Upper lobe of left lung (tissue), 6 donors: ENCODE data around the gene FGF2. TPM values are rescaled to one million over a fixed set of nuclear protein-coding genes. Genes with fewer than 3 reads are reported as not detected.

Experiments used
- ATAC-seq, 2 donors: fragments of 200-7000 bp; cut with Tn5 transposase; one replicate each; pipeline ENCODE4 v1.9.1; 2022; ENCODE audit warnings: mild to moderate bottlenecking in 2 of 2, moderate library complexity in 2 of 2; ENCODE audit not compliant: low FRiP score in 2 of 2
- DNase-seq, 2 donors: peaks; one replicate each; pipeline ENCODE4 v3.0.0-alpha.2; 2019 to 2020
- H3K27ac ChIP-seq, 4 donors: fragments of 200-600 bp; sonication (generic); one replicate each; pipeline ENCODE4 v1.5.1; 2016 to 2019
- H3K27me3 ChIP-seq, 4 donors: fragments of 200-600 bp; sonication (generic); one replicate each; pipeline ENCODE4 v1.5.1; 2017 to 2019
- H3K36me3 ChIP-seq, 4 donors: fragments of 200-600 bp; sonication (generic); one replicate each; pipeline ENCODE4 v1.5.1; 2016 to 2019
- H3K4me1 ChIP-seq, 4 donors: fragments of 200-600 bp; sonication (generic); one replicate each; pipeline ENCODE4 v1.5.1; 2018 to 2019
- H3K4me3 ChIP-seq, 4 donors: fragments of 200-600 bp; sonication (generic); one replicate each; pipeline ENCODE4 v1.5.1; 2017 to 2019; ENCODE audit warnings: mild to moderate bottlenecking in 2 of 4, moderate library complexity in 1 of 4
- H3K9me3 ChIP-seq, 4 donors: fragments of 200-600 bp; sonication (generic); one replicate each; pipeline ENCODE4 v1.5.1; 2018 to 2019
- EP300 ChIP-seq, 4 donors: sonication (generic); formaldehyde crosslinking; IDR thresholded peaks; one replicate each; pipeline ENCODE4 v1.5.1; 2017; ENCODE audit warnings: antibody characterized with exemption in 4 of 4, control low read depth in 2 of 4
- POLR2A ChIP-seq, 4 donors: fragments of 450-650 bp; IDR thresholded peaks; one replicate each; pipeline ENCODE4 v1.5.1; 2016 to 2017; ENCODE audit warnings: antibody characterized with exemption in 4 of 4, mild to moderate bottlenecking in 2 of 4
- POLR2AphosphoS5 ChIP-seq, 2 donors: sonication (generic); formaldehyde crosslinking; IDR thresholded peaks; one replicate each; pipeline ENCODE4 v1.5.1; 2017; ENCODE audit warnings: antibody characterized with exemption in 2 of 2
- WGBS, 2 donors: methylation state at CpG; one replicate each; pipeline ENCODE4 v1.1.5; 2017 to 2018; 5-methylcytosine and 5-hydroxymethylcytosine counted together
- total RNA-seq, 6 donors: library from RNA; depleted of rRNA in 4 of 6; stranded (reverse); fragments of >200 nt in 4 of 6; gene quantifications; one replicate each; pipeline versions ENCODE4 v1.1.0 to v1.2.1, GENCODE V29; 2016 to 2021
- TF ChIP-seq, protein P1 (sequence below), 6 experiments: fragments of 450-650 bp in 4 of 6; fragments of 200-600 bp in 2 of 6; sonication (generic) in 2 of 6; IDR thresholded peaks; one replicate each; pipeline ENCODE4 v1.5.1; 2016 to 2019; ENCODE audit warnings: antibody characterized with exemption in 6 of 6
- donor health status: DM: no; HTN: no; CAD: no; lungs with moderate emphysema.
- donor health status: DM: no; HTN: yes; CAD: no; lungs with severe emphysema.

FGF2 gene
- 10 to 100 TPM in 2 of 6 donors, 1 to 10 TPM in 4; 1.2 to 15.7 (median 6.5) TPM for total RNA-seq

DNA sequence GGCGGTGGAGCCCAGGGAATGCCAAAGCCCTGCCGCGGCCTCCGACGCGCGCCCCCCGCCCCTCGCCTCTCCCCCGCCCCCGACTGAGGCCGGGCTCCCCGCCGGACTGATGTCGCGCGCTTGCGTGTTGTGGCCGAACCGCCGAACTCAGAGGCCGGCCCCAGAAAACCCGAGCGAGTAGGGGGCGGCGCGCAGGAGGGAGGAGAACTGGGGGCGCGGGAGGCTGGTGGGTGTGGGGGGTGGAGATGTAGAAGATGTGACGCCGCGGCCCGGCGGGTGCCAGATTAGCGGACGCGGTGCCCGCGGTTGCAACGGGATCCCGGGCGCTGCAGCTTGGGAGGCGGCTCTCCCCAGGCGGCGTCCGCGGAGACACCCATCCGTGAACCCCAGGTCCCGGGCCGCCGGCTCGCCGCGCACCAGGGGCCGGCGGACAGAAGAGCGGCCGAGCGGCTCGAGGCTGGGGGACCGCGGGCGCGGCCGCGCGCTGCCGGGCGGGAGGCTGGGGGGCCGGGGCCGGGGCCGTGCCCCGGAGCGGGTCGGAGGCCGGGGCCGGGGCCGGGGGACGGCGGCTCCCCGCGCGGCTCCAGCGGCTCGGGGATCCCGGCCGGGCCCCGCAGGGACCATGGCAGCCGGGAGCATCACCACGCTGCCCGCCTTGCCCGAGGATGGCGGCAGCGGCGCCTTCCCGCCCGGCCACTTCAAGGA is at the start of gene FGF2:
TSS of gene FGF2 (plus strand) at position 279 of the 705 bp plus-strand sequence. CDS start at position 623, 344 bp downstream.
- DNase-seq (peak; percentile 26 to 91), ATAC-seq (peak in 1 of 2 donors; percentile 86)
- no peaks in the 10 kb centered on the region for H3K36me3 ChIP-seq
- WGBS, 2 donors, result 1 to 3% methylated on average over 10 to 46 of the region's 97 CpGs
- no peaks in the 10 kb centered on the region for H3K9me3 ChIP-seq
- peak within 1 kb of the TSS; percentile 69 to 86 (median 78) for H3K27ac ChIP-seq
- peak in 1 of 4 donors; percentile 25 for TF ChIP-seq POLR2A (IDR thresholded peaks at IDR 0.05)
- TF ChIP-seq POLR2AphosphoS5 (IDR thresholded peaks at IDR 0.05), result peak in 1 of 2 donors; percentile 53
- TF ChIP-seq, protein P1, sequence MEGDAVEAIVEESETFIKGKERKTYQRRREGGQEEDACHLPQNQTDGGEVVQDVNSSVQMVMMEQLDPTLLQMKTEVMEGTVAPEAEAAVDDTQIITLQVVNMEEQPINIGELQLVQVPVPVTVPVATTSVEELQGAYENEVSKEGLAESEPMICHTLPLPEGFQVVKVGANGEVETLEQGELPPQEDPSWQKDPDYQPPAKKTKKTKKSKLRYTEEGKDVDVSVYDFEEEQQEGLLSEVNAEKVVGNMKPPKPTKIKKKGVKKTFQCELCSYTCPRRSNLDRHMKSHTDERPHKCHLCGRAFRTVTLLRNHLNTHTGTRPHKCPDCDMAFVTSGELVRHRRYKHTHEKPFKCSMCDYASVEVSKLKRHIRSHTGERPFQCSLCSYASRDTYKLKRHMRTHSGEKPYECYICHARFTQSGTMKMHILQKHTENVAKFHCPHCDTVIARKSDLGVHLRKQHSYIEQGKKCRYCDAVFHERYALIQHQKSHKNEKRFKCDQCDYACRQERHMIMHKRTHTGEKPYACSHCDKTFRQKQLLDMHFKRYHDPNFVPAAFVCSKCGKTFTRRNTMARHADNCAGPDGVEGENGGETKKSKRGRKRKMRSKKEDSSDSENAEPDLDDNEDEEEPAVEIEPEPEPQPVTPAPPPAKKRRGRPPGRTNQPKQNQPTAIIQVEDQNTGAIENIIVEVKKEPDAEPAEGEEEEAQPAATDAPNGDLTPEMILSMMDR (IDR thresholded peaks at IDR 0.05), result no peak
- peaks cover 0 to 18% (median 9%) of the 10 kb centered on the region in 4 donors for H3K27me3 ChIP-seq
- peak within 1 kb of the TSS; percentile 17 to 63 (median 48) for H3K4me3 ChIP-seq
- H3K4me1 ChIP-seq, result peaks cover 0 to 23% (median 9%) of the 10 kb centered on the region in 4 donors

DNA sequence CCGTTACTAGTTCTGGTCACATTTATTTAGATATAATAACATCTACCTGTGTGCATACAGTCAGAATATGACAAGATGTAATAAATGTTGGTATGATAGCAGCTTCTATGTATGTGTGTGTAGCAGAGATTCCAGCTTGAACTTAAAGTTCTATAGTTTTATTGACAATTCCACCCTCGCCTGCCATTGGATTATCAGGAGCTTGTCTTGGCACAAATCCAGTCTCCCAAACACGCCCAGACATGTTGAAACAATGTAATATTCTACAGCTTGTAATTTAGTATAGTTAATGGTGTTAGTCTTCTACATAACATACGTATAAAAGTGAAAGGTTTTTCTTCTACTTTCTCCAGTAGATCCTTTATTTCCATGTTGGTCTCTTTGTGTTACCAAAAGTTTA is 49.7 kb upstream of the FGF2 start:
- H3K27ac ChIP-seq, result no peak overlapping the region
- H3K36me3 ChIP-seq, result no peaks in the 10 kb centered on the region
- H3K4me1 ChIP-seq, result no peaks in the 10 kb centered on the region
- no peaks in the 10 kb centered on the region for H3K27me3 ChIP-seq
- H3K4me3 ChIP-seq, result no peak overlapping the region
- DNase-seq, result no peak
- TF ChIP-seq, protein P1 (IDR thresholded peaks at IDR 0.05), result no peak
- TF ChIP-seq EP300 (IDR thresholded peaks at IDR 0.05) (no peak), POLR2AphosphoS5 (IDR thresholded peaks at IDR 0.05) (no peak), POLR2A (IDR thresholded peaks at IDR 0.05) (no peak)
- H3K9me3 ChIP-seq, result no peaks in the 10 kb centered on the region
- 69 to 72% methylated on average over 4 of the region's 4 CpGs for WGBS, 2 donors
- ATAC-seq, result no peak

DNA sequence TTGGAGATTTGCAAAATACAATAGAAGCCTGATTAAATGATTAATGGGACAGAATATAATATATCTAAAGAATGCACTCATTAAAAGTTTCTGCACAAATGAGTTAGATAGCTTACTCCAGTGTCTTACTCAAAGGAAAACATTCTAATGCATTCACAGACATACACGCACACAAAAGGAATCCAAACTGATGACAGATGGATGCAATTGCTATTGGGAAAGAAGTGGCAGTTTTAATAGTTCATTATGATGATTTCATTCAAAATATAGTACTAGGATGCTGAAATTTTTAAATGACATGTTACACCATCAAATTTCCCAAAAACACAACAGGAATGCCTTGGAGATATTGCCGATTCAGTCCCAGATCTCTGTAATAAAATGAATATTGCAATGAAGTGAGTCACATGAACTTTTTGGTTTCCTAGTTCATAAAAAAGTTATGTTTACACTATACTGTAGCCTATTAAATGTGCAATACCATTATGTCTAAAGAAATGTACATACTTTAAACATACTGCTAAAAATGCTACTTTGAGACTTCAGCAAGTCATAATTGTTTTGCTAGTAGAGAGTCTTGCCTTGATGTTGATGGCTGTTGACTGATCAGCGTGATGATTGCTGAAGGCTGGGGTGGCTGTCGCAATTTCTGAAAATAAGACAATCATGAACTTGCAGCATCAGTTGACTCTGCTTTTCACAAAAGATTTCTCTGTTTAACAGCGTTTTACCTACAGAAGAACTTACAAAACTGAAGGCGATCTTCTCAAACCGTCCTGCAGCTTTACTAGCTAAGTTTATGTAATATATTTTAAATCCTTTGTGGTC is 48.6 kb upstream of the FGF2 start:
- ATAC-seq (no peak), DNase-seq (no peak)
- Histone ChIP-seq H3K4me3 (no peak overlapping the region), H3K36me3 (no peaks in the 10 kb centered on the region), H3K27ac (no peak overlapping the region), H3K9me3 (no peaks in the 10 kb centered on the region), H3K4me1 (no peaks in the 10 kb centered on the region), H3K27me3 (no peaks in the 10 kb centered on the region)
- TF ChIP-seq POLR2A (IDR thresholded peaks at IDR 0.05) (no peak), EP300 (IDR thresholded peaks at IDR 0.05) (no peak), POLR2AphosphoS5 (IDR thresholded peaks at IDR 0.05) (no peak)
- TF ChIP-seq, protein P1 (IDR thresholded peaks at IDR 0.05), result no peak
- 92 to 93% methylated on average over 7 of the region's 7 CpGs for WGBS, 2 donors

DNA sequence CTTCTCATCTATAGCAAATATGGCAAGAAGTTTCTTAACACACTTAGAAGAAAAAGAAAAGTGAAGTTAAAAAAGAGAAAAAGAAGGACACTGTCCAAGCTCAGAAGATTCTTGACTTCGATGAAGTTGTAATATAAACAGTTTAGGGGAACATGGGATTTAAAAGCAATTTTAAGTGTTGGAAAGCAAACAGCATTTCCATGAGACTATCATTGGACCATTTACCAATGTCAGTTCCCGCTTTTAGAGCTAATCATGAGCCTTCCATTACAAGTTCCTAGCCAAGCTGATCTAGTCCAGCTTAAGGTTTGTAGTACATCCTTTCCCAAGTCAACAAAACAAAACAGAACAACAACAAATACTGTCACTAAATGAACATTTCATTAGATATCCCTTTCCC is 45.1 kb upstream of the FGF2 start:
- DNase-seq (no peak), ATAC-seq (no peak)
- no peaks in the 10 kb centered on the region for H3K27me3 ChIP-seq
- H3K4me3 ChIP-seq, result no peak overlapping the region
- no peaks in the 10 kb centered on the region for H3K36me3 ChIP-seq
- WGBS, 2 donors, result 80% methylated on average over 2 of the region's 2 CpGs
- H3K4me1 ChIP-seq, result peaks cover 0 to 6% (median 3%) of the 10 kb centered on the region in 4 donors
- H3K27ac ChIP-seq, result no peak overlapping the region
- no peak for TF ChIP-seq EP300 (IDR thresholded peaks at IDR 0.05)
- no peak for TF ChIP-seq POLR2A (IDR thresholded peaks at IDR 0.05)
- no peak for TF ChIP-seq POLR2AphosphoS5 (IDR thresholded peaks at IDR 0.05)
- TF ChIP-seq, protein P1 (IDR thresholded peaks at IDR 0.05), result no peak
- no peaks in the 10 kb centered on the region for H3K9me3 ChIP-seq
